Activated T-helper 1 cell treated with anti-CD3 and anti-CD28 coated beads, Interleukin-12 subunit alpha, Interleukin-12 subunit beta, Interleukin-2, Interleukin-4 antibody, amounts not matched to agents 30 ng/mL and 10 ng/mL and 1 ng/mL, durations not matched to agents 14 hours and 24 hours and 36 hours (primary cell): ENCODE measurements around the gene UPK3BL1. TPM values are rescaled to one million over a fixed set of nuclear protein-coding genes. Genes with fewer than 3 reads are reported as not detected.
"Not testable (repeated sequence)": the region's sequence is repeated elsewhere in the genome, so short reads cannot be mapped to it uniquely, and the experiment has no call there.

ENCODE experiments used
- DNase-seq: peaks from one replicate; pipeline ENCODE4 v3.0.0; 2021; ENCODE audit warnings: low spot score
- H3K27ac Mint-ChIP-seq: one replicate; pipeline ENCODE4 v1.8.0; 2021; ENCODE audit warnings: mild to moderate bottlenecking, mixed read lengths
- H3K27me3 Mint-ChIP-seq: one replicate; pipeline ENCODE4 v1.8.0; 2022; ENCODE audit warnings: mild to moderate bottlenecking, moderate library complexity, mixed read lengths; ENCODE audit not compliant: insufficient read depth
- H3K36me3 Mint-ChIP-seq: one replicate; pipeline ENCODE4 v1.8.0; 2021; ENCODE audit warnings: low read depth, mixed read lengths
- H3K4me1 Mint-ChIP-seq: one replicate; pipeline ENCODE4 v1.8.0; 2021; ENCODE audit warnings: low read depth, mixed read lengths
- H3K4me3 Mint-ChIP-seq: one replicate; pipeline ENCODE4 v1.8.0; 2021; ENCODE audit warnings: mild to moderate bottlenecking, moderate library complexity, mixed read lengths
- H3K9me3 Mint-ChIP-seq: one replicate; pipeline ENCODE4 v1.8.0; 2021; ENCODE audit warnings: mixed read lengths
- intact Hi-C: fragments of 100-400 bp; cut with micrococcal nuclease; formaldehyde crosslinking; loops from one replicate; pipeline ENCODE4 v1.15.1; 2024
- total RNA-seq: library from RNA; stranded (reverse); gene quantifications from 2 replicates; pipeline ENCODE4 v1.2.3, GENCODE V29; 2022

Gene UPK3BL1
- total RNA-seq, 1 donor from 2014 or later: 16.9 TPM

DNA sequence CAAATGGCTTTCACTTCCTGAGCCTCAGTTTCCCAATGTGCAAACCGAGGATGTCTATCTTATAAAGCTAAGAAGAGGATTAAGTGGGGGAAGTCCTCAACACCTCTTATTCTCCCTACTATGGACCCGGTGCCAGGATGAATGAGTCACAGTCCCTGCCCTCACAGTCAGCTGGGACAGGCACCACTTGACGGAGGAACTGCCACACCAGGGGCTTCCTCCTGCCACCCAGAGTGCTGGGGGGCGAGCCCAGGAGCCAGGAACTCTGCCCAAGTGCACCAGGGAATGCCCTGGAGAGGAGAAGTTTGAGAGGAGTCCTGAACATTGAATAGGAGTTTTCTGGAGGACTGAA, 28.3 kb downstream of the UPK3BL1 start:
- H3K27ac Mint-ChIP-seq, intact Hi-C loops, DNase-seq, H3K9me3 Mint-ChIP-seq, H3K36me3 Mint-ChIP-seq, H3K27me3 Mint-ChIP-seq, H3K4me1 Mint-ChIP-seq, H3K4me3 Mint-ChIP-seq: not testable (repeated sequence)

DNA sequence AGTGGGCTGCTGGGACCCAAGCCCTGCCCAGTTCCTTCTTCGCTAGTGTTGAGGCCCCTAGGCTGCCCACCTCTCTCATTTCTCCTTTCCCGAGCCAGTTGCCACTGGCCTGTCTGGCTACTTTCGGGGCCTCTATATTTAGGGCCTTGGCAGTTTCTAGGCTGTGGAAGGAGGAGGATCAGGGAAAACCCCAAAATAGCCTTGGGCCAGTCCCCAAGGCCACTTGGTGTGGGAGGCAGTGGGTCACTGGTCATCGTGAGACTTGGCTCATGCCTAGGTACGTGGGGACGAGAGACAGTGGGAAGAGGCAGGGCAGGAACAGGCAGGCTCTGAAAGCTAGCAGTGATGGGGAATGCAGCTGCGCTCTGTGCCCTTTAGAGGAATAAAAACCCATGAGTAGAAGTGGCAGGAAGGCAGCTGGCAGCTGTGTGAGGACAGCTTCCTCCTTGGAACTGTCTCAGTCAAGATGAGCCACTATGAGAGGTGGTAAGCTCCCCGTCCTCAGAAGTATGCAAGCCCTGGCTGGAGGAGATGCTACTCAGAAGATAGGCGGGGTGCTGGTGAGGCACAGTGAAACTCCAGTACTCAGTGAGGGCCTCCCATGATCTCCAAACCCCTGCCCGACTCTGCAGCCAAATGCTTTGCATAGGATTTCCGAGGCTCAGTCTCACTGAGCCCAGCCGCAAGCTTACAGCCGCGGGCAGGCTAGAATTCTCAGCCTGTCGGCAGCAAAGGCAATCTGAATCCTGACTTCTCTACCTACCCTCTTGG, 28.8 kb downstream of the UPK3BL1 start:
- H3K36me3 Mint-ChIP-seq, H3K4me1 Mint-ChIP-seq, H3K27me3 Mint-ChIP-seq, intact Hi-C loops, H3K4me3 Mint-ChIP-seq, H3K27ac Mint-ChIP-seq, DNase-seq, H3K9me3 Mint-ChIP-seq: not testable (repeated sequence)

DNA sequence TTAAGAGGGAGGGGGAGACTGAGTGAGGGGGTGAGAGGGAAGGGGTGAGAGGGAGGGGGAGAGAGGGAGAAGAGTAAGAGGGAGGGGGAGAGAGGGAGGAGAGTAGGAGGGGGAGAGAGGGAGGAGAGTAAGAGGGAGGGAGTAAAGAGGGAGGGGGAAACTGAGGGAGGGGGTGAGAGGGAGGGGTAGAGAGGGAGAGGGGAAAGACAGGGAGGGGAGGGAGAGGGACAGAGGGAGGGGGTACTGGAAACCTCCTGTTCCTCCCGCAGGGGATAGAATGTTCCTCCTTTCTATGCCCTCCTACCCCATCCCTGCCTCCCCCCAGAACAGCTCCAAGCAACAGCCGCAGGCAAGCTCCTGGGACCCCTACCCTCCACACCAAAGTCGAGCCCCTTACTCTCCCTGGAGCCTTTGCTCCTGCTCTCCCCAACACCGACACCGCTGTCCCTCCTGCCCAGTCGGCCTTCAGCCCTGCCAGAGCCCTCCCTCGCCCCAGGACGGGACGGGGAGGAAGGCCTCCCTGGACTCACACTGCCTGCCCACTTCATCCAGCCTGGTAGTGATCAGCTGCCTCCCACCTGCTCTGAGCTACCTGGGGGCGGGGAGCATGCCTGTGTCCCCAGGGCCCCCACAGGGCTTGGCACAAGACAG, 30.8 kb downstream of the UPK3BL1 start:
- H3K36me3 Mint-ChIP-seq, DNase-seq, H3K27ac Mint-ChIP-seq, H3K4me3 Mint-ChIP-seq, H3K27me3 Mint-ChIP-seq, H3K4me1 Mint-ChIP-seq, intact Hi-C loops, H3K9me3 Mint-ChIP-seq: not testable (repeated sequence)

DNA sequence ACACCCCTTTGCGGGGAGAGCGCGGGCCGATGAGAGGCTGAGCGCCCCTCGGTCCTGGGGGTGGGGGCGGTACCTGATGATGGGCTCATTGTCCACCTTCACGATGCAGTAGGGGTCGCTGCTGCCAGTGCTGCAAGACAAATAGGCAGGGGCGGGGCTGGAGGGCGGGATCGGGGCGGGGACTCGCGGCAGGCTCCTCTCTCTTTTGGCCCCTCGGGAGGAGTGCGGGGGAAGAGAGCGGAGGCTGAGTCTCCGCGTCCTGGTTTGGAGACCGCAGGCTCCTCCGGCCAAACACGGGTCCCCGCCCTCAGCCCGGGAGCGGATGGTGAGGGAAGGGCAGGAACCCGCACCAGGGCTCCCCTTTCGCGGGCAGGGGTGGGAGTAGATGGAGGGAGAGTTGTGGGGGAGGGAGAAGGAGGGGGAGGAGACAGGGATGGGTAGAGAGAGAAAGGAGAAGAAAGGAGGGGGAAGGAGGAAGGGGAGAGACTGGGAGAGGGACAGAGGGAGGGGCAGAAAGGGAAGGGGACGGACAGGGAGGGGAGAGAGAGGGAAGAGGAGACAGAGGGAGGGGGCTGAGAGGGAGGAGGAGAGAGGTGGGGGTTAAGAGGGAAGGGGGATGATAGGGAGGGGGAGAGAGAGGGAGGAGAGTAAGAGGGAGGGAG, 31.4 kb downstream of the UPK3BL1 start:
- DNase-seq, H3K4me1 Mint-ChIP-seq, intact Hi-C loops, H3K27me3 Mint-ChIP-seq, H3K36me3 Mint-ChIP-seq, H3K4me3 Mint-ChIP-seq, H3K9me3 Mint-ChIP-seq, H3K27ac Mint-ChIP-seq: not testable (repeated sequence)

DNA sequence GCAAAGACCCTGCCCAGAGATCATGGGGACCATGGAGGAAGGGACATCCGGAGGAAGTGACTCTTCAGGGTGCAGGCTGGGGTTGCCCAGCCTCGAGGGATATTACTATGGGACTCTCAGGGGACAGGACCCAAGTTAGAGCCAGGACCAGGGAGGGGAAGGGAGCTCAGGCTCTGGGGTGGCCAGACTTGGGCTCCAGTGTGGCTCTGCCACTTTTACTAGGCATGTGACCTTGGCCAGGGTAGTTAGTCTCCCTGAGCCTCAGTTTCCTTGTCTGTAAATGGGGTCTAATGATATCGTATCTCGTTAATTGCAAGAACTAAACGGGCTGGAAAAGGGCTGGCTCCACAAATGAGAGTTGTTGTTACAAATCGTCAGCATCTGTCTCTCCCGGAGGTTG, 32.1 kb downstream of the UPK3BL1 start:
- H3K9me3 Mint-ChIP-seq, DNase-seq, H3K4me1 Mint-ChIP-seq, H3K4me3 Mint-ChIP-seq, H3K27me3 Mint-ChIP-seq, H3K36me3 Mint-ChIP-seq, H3K27ac Mint-ChIP-seq, intact Hi-C loops: not testable (repeated sequence)

DNA sequence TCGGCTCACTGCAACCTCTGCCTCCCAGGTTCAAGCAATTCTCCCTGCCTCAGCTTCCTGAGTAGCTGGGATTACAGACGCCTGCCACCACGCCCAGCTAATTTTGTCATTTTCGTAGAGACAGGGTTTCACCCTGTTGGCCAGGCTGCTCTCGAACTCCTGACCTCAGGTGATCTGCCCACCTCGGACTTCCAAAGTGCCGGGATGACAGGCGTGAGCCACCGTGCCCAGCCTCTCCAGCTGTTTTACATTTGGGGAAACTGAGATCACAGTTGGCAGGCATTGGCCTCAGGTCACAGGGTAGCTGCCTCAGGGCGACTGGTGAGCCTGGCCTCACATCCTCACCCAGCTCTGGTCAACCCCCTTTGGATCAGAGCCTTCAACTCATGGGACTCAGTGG, 32.9 kb downstream of the UPK3BL1 start:
- intact Hi-C loops, H3K4me1 Mint-ChIP-seq, H3K36me3 Mint-ChIP-seq, H3K27ac Mint-ChIP-seq, H3K9me3 Mint-ChIP-seq, H3K27me3 Mint-ChIP-seq, H3K4me3 Mint-ChIP-seq, DNase-seq: not testable (repeated sequence)

DNA sequence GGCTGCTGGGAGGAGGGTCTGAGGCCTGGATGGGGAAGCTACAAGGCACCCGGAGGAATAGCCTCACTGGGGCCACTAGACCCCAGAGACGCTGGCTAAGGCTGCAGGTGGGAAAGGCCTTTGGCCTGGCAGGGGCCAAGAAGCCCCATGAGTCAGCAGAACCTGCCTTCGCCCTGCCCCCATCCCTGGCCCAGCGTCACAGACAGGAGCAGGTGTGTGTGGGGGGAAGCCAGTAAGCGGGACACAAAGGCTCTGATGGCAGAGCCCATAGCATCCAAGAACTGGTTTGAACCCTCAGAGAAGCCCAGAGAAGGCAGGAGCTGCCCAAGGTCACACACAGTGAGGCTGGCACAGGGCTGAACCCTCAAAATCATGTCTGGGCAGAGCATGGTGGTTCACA, 35.7 kb downstream of the UPK3BL1 start:
- H3K4me1 Mint-ChIP-seq, H3K9me3 Mint-ChIP-seq: not testable (repeated sequence)

DNA sequence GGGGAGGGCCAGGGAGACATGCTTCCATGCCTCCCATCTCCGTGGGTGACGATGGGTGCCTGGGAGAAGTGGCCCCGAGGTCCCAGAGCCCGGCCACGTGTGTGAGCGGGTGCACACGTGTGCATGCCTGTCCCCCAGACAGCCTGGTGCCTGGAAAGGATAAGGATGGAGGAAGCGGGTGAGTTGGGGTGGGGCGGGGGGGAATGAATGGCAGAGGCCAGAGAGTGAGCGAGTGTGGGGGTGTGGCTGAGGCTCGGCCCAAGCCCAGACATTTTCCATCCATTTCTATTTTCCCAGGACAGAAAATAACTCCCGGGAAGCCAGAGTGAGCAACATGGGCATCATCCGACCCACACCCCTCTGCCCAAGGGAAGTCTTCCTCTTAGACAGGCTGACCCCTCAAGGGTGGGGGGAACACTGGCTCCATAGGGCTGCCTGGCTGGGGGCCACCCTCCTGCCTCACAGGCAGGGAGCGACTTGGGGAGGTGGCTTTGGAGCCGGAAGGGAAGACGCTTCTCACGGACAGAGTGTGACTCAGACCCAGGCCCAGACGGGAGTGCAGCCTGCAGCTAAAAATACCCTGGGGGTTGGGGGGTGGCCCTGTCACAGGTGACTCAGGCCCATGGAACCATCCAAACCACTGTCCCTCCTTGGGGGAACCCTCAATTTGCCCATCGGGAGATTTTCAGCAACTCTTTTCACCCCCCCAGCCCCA, 38.0 kb downstream of the UPK3BL1 start:
- intact Hi-C loops, H3K27ac Mint-ChIP-seq, DNase-seq, H3K36me3 Mint-ChIP-seq, H3K9me3 Mint-ChIP-seq, H3K27me3 Mint-ChIP-seq, H3K4me1 Mint-ChIP-seq, H3K4me3 Mint-ChIP-seq: not testable (repeated sequence)

More for the DNA sequence above, 35.7 kb downstream of the UPK3BL1 start:
- H3K27ac Mint-ChIP-seq, H3K4me3 Mint-ChIP-seq, H3K36me3 Mint-ChIP-seq, DNase-seq, intact Hi-C loops, H3K27me3 Mint-ChIP-seq: not testable (repeated sequence)

DNA sequence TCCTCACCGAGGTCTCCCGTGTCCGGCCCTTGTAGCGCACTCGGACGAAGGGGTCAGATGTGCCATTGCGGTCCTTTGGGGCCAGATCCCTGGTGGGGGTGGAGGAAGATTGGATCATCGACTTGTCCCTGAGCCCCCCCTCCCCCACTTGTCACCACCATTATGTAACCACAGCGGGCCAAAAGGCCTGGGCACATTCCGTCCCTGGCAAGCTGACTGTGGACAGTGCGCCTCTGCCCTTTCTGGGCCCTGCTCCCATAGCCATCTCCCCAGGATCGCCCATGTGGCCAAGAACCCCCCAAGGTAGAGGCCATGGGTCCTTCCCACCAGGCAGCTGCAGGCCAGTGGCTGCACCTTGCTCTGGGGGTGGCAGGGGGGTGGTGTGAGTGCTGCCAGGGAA, 40.3 kb downstream of the UPK3BL1 start:
- H3K9me3 Mint-ChIP-seq, H3K4me1 Mint-ChIP-seq, intact Hi-C loops, H3K4me3 Mint-ChIP-seq, DNase-seq, H3K27ac Mint-ChIP-seq, H3K27me3 Mint-ChIP-seq, H3K36me3 Mint-ChIP-seq: not testable (repeated sequence)

DNA sequence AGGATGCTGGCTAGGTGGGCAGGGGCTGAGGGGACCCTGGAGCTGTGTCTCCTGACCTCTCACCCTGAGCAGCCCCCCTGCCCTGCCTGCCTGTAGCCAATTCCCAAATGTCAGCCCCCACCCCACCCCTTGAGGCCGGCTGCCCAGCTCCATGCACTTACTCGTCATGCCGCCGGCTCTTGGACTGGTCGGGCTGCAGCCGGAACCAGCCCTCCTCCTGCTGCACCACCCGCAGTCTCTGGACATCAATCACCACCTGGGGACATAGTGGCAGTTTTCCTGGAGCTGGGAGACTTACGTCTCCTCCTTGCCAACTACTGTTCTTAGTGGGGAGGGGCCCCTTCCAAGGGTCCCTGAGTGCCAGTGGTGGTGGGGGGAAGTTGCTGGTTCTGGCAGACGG, 42.9 kb downstream of the UPK3BL1 start:
- intact Hi-C loops, H3K9me3 Mint-ChIP-seq, H3K4me3 Mint-ChIP-seq, H3K36me3 Mint-ChIP-seq, H3K27me3 Mint-ChIP-seq, DNase-seq, H3K4me1 Mint-ChIP-seq, H3K27ac Mint-ChIP-seq: not testable (repeated sequence)

DNA sequence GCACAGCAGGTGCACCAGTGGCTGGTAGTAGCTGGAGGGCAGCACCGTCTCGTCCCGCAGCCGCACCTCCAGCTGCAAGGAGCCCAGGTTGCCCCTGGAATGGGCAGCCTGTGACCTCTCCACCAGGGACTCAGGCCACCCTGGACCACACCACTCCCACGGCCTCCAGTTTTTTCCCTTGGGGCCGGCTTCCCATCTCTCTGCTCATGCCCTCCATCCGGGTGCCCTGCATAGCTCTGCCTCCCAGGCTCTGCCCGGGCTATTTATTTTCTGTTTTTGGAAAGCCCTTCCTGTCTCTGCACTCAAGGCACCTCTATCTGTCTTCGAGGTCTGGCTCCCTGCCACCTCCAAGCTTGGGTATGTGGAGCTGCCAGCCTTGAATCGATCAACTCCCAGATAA, 46.6 kb downstream of the UPK3BL1 start:
- H3K4me1 Mint-ChIP-seq, H3K4me3 Mint-ChIP-seq, H3K9me3 Mint-ChIP-seq, H3K27ac Mint-ChIP-seq, H3K36me3 Mint-ChIP-seq, H3K27me3 Mint-ChIP-seq, DNase-seq, intact Hi-C loops: not testable (repeated sequence)

DNA sequence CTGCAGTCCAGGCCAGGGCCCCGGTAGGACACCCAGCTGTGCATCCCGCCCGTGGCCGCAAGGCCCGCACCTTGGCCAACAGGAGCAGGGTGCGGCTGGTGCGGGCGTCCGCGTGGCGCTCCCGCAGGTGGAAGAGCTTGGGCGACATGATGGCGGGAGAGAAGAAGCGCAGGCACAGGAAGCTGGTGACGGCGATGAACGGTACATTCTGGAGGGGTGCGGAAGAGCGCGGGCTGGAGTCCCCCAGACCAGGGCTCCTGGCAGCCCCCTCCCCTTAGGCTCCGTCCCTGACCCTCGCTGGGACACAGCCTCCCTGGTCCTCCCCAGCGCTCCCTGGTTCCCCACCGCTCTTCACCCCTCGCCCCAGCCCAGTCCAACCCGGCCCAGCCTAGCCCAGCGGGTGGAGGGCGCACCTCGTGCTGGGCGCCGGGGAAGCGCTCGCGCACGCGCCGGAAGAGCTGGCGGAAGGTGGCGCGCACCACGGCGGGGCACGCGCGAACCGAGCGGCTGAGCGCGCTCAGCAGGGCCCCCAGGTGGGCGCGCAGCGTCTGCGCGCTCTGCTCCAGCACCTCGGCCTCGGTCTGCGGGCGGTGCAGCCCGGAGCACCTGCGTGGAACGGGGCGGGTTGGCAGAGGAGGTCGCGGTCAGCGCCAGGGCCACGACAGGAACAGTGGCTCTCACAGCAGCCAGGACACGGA, 48.8 kb downstream of the UPK3BL1 start:
- DNase-seq, H3K27ac Mint-ChIP-seq, H3K27me3 Mint-ChIP-seq, H3K36me3 Mint-ChIP-seq, H3K9me3 Mint-ChIP-seq, H3K4me1 Mint-ChIP-seq, intact Hi-C loops, H3K4me3 Mint-ChIP-seq: not testable (repeated sequence)
